ENCODE results near the gene ATF3. TPM values are rescaled to one million over a fixed set of nuclear protein-coding genes. Genes with fewer than 3 reads are reported as not detected.

ATF3 gene
- total and polyA plus RNA-seq, 2 donors, result 20.2 to 118 TPM

DNA sequence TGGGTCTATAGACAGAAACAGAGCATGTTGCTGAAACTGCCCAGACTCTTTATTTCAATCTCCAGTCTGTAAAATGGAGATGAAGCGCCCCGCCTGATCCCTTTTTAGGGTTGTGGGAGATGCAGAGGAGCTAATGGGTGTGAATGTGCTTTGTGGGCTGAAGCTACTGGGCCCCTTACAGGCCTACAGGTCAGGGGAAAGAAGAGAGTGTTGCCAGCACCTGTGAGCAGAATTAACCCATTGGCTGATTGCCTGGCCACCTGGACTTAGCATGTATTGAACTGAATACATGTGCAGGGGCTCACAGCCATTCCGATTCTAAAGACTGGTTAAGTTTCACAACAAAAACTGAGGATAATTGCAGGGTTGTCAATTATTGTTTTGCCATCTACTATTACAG, 13.9 kb upstream of the ATF3 start:
- DNase-seq (ENCODE audit: extremely low spot score), result no peak
- Histone ChIP-seq H3K36me3 (ENCODE audit: insufficient read depth) (no peaks in the 10 kb centered on the region), H3K4me1 (ENCODE audit: insufficient read depth) (no peaks in the 10 kb centered on the region), H3K4me3 (ENCODE audit: low read depth, low read length) (no peak overlapping the region), H3K27ac (ENCODE audit: low read depth) (no peak overlapping the region)
- WGBS, result 97% methylated on average over 3 of the region's 3 CpGs

DNA sequence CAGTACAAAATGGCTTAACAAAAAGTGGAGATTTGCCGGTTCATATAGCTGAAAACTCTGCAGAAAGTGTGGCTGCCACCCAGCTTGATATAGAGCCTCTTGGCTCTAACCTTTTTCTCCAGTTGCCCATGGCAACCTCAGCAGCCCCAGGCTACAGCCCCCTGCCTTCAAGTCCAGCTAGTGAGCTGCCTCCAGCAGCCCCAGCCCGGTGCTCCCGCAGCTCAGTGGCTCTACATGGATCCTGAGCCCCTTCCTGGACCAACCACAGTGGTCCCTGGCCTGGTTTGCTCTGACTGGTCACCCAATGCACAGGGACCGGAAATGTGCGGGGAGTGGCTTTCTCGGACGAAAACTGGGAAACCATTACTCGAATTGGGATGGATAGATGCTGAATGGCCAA, 13.3 kb upstream of the ATF3 start:
- H3K4me1 ChIP-seq (ENCODE audit: insufficient read depth), result no peaks in the 10 kb centered on the region
- no peaks in the 10 kb centered on the region for H3K36me3 ChIP-seq (ENCODE audit: insufficient read depth)
- no peak overlapping the region for H3K4me3 ChIP-seq (ENCODE audit: low read depth, low read length)
- DNase-seq (ENCODE audit: extremely low spot score), result no peak
- no peak overlapping the region for H3K27ac ChIP-seq (ENCODE audit: low read depth)
- WGBS, result 91% methylated on average over 8 of the region's 8 CpGs

DNA sequence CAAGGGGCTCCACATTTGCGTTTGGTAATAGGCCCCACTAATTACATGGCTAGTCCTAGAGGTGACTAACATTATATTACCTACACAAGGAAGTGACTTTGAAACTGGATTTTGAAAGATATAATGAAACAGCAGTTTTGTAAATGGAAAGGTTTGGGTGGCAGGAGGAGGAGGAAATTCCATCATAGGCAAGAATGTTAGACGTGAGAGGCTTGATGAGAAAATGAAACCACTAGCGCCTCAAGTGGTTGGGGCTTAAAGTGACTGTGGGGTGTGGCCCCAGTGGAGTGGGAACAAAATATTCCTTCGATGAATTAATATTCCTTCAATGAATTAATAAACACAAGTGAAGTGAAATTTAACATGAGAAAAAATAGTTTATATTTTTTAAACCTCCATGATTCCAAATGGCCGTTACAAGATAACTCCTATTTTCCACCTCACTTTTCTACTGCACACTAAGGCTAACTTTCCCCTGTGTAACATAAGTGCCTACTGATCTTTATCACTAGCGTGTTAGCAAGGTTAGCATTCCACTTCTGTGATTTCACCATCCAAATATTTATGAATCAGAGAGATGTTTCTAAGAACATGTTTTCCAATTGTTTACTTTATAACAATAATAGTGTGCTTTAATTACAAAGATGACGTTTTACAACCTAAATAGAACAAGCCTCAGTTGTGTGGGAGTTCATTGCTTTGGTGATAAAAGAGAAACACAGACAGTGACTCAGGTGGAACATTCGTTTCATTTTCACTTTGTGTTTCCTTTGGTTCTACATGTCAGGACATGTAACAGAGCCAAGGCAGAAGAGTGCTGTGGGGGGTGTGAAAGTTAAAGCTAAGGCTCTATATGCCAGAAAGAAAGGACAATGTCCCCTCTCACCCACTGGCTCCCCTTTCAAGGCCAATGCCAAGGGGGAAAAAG, 12.5 kb upstream of the ATF3 start:
- H3K4me3 ChIP-seq (ENCODE audit: low read depth, low read length), result no peak overlapping the region
- no peaks in the 10 kb centered on the region for H3K36me3 ChIP-seq (ENCODE audit: insufficient read depth)
- H3K27ac ChIP-seq (ENCODE audit: low read depth), result no peak overlapping the region
- peak; percentile 79 for DNase-seq (ENCODE audit: extremely low spot score)
- WGBS, result 34% methylated on average over 8 of the region's 8 CpGs
- H3K4me1 ChIP-seq (ENCODE audit: insufficient read depth), result no peaks in the 10 kb centered on the region

DNA sequence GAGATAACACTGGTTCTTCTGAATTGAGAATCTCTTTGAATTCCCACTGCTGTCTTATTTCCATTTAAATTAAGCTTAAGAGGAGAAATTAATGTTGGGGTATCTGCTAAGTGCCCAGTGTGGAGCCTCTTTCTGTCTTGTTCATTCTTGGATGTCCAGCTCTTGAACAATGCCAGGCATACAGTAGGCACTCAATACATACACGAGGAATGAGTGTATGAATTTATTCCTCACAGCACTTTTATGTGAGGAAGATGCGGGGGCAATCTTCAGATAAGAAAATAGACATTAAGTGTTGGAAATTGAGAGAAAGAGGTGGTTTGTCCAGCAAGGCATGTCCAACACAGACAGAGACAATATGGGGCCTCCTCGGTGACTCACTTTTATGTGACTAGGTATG, 11.8 kb upstream of the ATF3 start:
- Histone ChIP-seq H3K36me3 (ENCODE audit: insufficient read depth) (no peaks in the 10 kb centered on the region), H3K4me1 (ENCODE audit: insufficient read depth) (no peaks in the 10 kb centered on the region), H3K4me3 (ENCODE audit: low read depth, low read length) (no peak overlapping the region), H3K27ac (ENCODE audit: low read depth) (no peak overlapping the region)
- no peak for DNase-seq (ENCODE audit: extremely low spot score)
- 88% methylated on average over 3 of the region's 3 CpGs for WGBS

DNA sequence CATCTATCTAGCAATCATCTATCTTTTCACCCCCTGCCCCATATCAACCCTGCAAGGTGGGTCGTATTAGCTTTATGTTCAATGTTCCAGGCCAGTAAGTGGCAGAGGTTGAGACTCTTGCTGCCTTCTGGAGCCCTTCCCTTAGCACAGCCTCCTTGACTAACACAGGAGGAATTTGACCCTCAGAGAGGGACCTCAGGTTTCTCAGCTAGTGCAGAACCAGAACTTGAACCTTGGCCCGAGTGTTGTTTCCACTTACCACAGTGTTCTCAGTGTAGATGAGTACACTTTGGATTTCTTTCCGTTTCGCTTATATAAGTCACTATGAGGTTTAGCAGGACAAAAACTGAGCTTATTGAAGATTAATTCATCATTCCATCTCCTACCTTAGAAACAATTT, 11.1 kb upstream of the ATF3 start:
- WGBS, result 93% methylated on average over 4 of the region's 4 CpGs
- DNase-seq (ENCODE audit: extremely low spot score), result no peak
- Histone ChIP-seq H3K27ac (ENCODE audit: low read depth) (no peak overlapping the region), H3K4me1 (ENCODE audit: insufficient read depth) (no peaks in the 10 kb centered on the region), H3K36me3 (ENCODE audit: insufficient read depth) (no peaks in the 10 kb centered on the region), H3K4me3 (ENCODE audit: low read depth, low read length) (no peak overlapping the region)

DNA sequence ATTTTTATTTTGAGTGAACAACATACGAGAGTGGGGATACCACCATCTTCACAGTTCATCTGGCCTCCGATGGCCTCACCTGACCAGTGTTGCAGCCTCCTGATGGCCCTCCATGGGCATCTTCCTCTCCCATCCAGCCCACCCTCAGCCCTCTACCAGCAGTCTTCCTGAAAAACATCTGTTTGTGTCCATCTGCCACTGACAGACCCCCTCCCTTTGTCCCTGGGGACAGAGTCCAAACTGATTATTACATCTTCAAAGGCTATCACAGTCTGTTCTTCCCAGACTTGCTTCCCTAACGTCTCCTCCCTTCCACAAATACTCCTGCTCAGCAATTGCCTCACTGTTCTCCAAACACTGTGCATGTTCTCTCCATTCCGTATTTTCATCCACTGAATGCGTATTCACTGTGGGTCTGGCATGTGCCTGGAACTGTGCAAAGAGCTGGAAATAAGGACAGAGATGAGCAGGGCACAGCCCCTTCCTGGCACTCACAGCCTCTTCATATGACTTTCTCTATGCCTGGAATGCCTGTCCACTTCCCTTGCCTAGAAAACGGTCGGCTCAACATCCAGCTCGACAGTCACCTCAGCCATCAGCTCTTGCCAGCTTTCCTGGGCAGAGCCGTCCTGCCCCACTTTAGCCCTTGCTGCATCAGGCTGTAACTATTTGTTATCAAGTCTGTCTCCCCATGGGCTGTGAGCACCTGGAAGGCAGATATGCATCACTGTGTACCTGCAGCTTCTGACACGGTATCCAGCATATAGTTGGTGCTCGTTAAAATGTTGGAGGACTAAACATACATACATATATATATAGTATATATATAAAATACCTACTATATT, 8.3 kb upstream of the ATF3 start:
- H3K4me1 ChIP-seq (ENCODE audit: insufficient read depth), result no peaks in the 10 kb centered on the region
- H3K27ac ChIP-seq (ENCODE audit: low read depth), result no peak overlapping the region
- no peak for DNase-seq (ENCODE audit: extremely low spot score)
- no peaks in the 10 kb centered on the region for H3K36me3 ChIP-seq (ENCODE audit: insufficient read depth)
- WGBS, result 70% methylated on average over 11 of the region's 11 CpGs
- H3K4me3 ChIP-seq (ENCODE audit: low read depth, low read length), result no peak overlapping the region

DNA sequence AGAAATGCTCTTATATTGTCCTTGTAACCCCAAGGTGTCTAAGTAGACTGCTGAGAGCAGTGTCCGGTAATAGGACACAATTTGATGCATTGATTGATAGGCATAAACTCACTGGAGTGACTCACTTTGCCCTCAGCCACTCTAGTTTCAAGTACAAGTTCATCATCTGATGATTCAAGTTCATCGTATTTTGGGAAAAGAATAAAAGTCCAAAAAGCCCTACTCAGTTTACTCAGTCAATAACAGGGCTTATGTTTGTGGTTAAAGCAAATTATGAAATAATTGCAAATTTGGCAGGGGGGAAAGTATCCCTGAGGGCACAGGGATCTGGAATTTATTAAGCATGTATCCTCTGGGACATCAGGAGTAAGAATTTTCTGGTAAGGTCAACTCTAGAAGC, 7.6 kb upstream of the ATF3 start:
- Histone ChIP-seq H3K4me1 (ENCODE audit: insufficient read depth) (no peaks in the 10 kb centered on the region), H3K4me3 (ENCODE audit: low read depth, low read length) (no peak overlapping the region), H3K27ac (ENCODE audit: low read depth) (no peak overlapping the region), H3K36me3 (ENCODE audit: insufficient read depth) (no peaks in the 10 kb centered on the region)
- no peak for DNase-seq (ENCODE audit: extremely low spot score)
- WGBS, result 75% methylated on average over 2 of the region's 2 CpGs

DNA sequence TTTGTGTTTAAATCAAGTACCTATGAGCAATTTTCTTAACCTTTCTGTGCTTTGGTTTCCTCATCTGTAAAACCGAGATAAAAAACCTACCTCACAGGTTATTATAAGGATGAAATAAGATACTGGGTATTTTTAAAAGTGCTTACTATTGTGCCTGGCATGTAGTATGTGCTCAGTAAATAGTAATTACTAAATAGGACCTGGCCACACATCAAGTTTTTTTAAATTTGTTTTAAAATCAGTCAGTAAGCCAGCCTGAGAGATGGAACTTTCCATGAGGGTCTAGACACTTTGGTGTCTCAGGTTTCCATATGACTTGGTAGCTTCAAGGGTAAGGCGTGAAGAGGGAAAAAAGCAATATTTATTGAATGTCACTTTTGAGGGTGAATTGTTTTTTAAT, 7.0 kb upstream of the ATF3 start:
- no peak for DNase-seq (ENCODE audit: extremely low spot score)
- 88% methylated on average over 2 of the region's 2 CpGs for WGBS
- H3K4me1 ChIP-seq (ENCODE audit: insufficient read depth), result no peaks in the 10 kb centered on the region
- no peaks in the 10 kb centered on the region for H3K36me3 ChIP-seq (ENCODE audit: insufficient read depth)
- H3K4me3 ChIP-seq (ENCODE audit: low read depth, low read length), result no peak overlapping the region
- no peak overlapping the region for H3K27ac ChIP-seq (ENCODE audit: low read depth)

DNA sequence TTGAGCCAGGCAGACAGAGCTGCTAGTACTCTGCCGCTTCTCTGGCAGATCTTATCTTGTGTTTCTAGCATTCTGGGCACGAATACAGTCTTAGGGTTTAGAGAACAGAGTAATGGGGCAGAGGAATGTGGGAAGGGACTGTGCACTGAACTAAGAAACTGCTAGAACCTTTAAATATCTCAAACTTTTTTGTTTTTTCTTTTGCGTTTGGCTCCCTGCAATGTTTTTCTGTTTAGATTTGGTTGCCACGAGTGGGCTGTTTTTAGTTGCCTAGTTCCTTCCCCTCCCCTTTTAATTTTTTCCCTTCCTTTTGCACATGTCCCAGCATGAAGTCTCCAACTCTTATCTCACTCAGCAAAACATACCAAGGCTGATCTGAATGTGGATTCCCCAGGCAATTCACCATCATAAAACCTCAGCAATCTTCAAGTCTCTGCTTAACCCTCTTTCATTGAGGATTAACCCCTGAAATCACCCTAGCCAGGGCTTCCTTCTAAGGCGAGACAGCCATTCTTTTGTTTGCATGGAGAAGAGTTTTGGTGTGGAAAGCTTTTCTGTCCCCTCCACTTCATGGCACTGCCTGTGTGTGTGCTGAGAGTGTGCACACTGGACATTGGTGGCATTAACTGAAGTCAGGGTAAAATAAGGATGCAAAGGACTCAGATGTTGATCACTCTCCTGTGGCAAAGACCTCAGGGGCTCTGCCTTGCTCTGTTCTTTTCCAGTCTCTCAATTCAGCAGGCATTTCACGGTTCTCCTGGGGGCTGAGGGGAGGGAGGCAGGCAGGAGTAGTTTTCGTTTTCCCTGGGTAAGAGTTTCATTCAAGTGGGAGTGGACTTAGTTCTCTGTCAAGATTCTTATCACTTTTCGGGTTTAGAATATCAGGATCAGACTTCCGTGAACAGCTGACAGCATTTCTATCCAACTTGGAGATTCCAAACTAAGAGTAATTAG, 2.8 kb upstream of the ATF3 start:
- Histone ChIP-seq H3K27ac (ENCODE audit: low read depth) (no peak overlapping the region), H3K4me3 (ENCODE audit: low read depth, low read length) (no peak overlapping the region), H3K36me3 (ENCODE audit: insufficient read depth) (no peaks in the 10 kb centered on the region), H3K4me1 (ENCODE audit: insufficient read depth) (no peaks in the 10 kb centered on the region)
- DNase-seq (ENCODE audit: extremely low spot score), result no peak
- WGBS, result 8% methylated on average over 9 of the region's 9 CpGs

DNA sequence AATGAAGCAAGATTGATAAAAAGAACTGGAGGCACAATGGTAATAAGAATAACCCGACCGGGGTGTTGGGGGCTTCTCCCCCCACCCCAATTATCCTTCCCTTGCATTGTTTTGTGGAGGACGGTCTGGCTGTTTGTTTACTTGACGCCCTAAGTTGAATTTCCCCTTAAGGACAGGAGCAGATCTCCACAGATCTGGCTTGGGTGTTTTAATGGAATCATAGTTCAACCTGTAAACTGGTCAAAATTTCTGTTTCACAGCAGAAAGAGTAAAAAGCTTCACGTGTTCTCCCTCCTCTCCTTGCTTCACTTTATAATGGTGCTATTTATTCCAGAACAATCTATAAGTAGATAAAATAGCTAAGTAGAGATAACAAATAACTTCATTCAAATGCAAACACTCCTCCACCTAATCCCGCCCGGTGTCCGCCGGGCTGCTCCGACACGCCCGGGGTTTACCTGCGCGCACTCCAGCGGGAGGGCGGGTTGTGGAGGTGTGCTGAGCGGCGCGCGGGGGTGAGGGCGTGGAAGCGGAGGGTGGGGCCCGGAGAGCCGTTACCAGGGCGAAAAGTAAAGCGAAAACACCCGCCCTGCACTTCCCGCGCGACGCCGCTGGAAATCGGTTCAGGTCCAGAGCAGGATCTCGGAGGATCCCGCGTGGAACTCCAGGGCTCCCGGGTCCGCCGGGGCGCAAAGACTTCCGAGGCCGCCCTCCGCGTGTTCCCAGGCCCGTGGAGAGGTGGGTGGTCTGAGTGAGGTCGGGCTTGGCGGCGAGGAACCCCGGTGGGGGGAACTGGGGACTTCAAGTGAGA, 2.0 kb upstream of the ATF3 start:
- H3K4me1 ChIP-seq (ENCODE audit: insufficient read depth), result no peaks in the 10 kb centered on the region
- DNase-seq (ENCODE audit: extremely low spot score), result no peak
- H3K27ac ChIP-seq (ENCODE audit: low read depth), result peak overlapping the region; percentile 42

DNA sequence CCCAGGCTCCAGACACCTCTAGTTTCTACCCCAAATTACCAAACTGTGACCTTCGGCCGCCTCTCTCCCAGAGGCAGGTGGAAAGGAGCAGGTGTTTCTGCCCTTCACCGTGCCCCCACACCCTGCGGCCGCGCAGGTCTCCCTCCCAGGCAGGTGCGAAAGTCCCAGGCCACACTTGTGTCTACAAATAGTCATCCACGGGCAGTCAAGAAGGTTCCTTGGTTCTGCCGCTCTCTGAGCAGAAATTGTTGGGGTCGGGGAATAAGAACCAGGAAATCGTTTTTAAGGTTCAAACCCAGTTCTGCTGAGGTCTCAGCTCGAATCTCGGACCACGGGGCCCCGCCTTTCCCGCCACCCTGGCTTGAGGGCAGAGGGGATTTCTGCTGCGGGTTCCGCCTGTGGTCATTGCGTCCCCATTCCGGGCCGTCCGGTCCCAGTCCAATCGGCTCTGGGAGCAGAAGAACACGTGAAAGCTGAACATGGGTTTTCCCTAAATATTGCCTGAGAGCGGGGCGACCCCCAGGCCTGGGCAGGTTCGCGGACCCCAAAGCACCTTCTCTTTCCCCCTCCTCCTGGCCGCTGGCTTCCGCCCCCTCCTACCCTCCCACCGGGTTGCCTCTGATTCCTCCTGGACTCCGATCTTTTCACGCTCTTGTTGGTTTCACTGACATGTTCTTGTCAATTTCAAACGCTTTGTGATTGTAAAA, 1.2 kb upstream of the ATF3 start:
- Histone ChIP-seq H3K4me3 (ENCODE audit: low read depth, low read length) (peak overlapping the region; percentile 63), H3K4me1 (ENCODE audit: insufficient read depth) (no peaks in the 10 kb centered on the region), H3K27ac (ENCODE audit: low read depth) (peak overlapping the region; percentile 42), H3K36me3 (ENCODE audit: insufficient read depth) (no peaks in the 10 kb centered on the region)
- DNase-seq (ENCODE audit: extremely low spot score), result no peak
- WGBS, result 2% methylated on average over 34 of the region's 34 CpGs

More for the DNA sequence above, 2.0 kb upstream of the ATF3 start:
- WGBS, result 2% methylated on average over 49 of the region's 49 CpGs
- H3K36me3 ChIP-seq (ENCODE audit: insufficient read depth), result no peaks in the 10 kb centered on the region
- peak overlapping the region; percentile 63 for H3K4me3 ChIP-seq (ENCODE audit: low read depth, low read length)

DNA sequence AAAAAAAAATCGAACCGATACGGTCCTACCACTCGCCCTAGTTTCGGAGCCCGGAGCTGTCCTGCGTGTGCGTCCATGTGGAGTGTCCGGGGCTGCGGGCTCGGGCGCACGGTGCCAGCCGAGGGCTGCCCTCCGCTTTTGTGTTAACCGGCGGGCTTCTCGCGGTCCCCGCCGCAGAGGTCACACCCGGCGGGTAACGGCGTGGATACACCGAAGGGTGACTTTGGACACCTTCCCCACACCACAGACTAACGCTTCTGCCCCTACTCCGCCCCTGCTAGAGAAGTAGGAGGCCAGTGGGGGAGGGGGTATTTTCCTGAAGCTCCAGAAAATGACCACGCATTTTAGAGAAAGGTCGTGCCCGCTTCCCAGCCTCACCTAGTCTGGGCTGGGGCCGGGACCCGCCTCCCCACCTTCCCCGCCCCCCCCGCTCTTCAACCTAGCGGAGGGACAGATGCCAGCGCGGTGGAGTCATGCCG, 609 bp upstream of the ATF3 start:
- no peak for DNase-seq (ENCODE audit: extremely low spot score)
- Histone ChIP-seq H3K27ac (ENCODE audit: low read depth) (peak overlapping the region; percentile 53), H3K4me1 (ENCODE audit: insufficient read depth) (no peaks in the 10 kb centered on the region), H3K4me3 (ENCODE audit: low read depth, low read length) (peak overlapping the region; percentile 63), H3K36me3 (ENCODE audit: insufficient read depth) (no peaks in the 10 kb centered on the region)
- WGBS, result under 1% methylated on average over 39 of the region's 39 CpGs
